Stomach smooth muscle (tissue), 2 donors: ENCODE data around the gene MLLT3.

Experiments
- H3K27ac ChIP-seq: one replicate; pipeline ENCODE4 v1.7.0; 2013; ENCODE audit warnings: mild to moderate bottlenecking, low read length, inconsistent platforms
- H3K27me3 ChIP-seq, 2 donors: one replicate each; pipeline ENCODE4 v1.7.0; 2013; ENCODE audit warnings: low read length in 2 of 2; ENCODE audit not compliant: insufficient read depth in 2 of 2, control insufficient read depth in 1 of 2
- H3K36me3 ChIP-seq, 2 donors: one replicate each; pipeline ENCODE4 v1.7.0; 2013; ENCODE audit warnings: low read length in 2 of 2; ENCODE audit not compliant: control insufficient read depth in 2 of 2, insufficient read depth in 2 of 2
- H3K4me1 ChIP-seq: one replicate; pipeline ENCODE4 v1.7.0; 2013; ENCODE audit warnings: low read length; ENCODE audit not compliant: control insufficient read depth, insufficient read depth
- H3K4me3 ChIP-seq, 2 donors: one replicate each; pipeline ENCODE4 v1.7.0; 2013; ENCODE audit warnings: low read length in 2 of 2
- H3K9ac ChIP-seq, 2 donors: one replicate each; pipeline ENCODE4 v1.7.0; 2013; ENCODE audit warnings: low read length in 2 of 2, mild to moderate bottlenecking in 1 of 2
- H3K9me3 ChIP-seq, 2 donors: one replicate each; pipeline ENCODE4 v1.7.0; 2013; ENCODE audit warnings: low read length in 2 of 2; ENCODE audit not compliant: control insufficient read depth in 2 of 2
- donor health status: healthy.
- donor health status: Pancreatic carcinoma.

MLLT3 gene

DNA sequence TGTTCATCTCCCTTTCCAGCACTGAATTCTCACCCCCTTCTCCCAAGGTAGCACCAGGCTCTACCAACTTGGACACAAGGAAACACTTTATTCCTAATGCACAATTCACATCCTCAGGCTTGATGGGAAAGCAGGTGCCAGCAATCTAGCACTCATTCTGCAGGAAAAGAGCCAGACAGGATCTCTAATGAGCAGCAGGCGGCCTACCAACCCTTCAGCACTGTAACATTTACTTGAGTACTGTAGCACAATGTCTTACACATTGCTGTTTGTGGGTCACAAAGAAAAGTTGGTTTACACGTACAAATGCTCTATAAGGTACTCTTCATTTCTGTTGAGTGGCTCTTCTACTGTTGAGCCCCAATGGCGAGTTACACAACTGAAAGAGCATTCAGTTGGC, 254.4 kb downstream of the MLLT3 start:
- Histone ChIP-seq H3K36me3 (peaks cover 0 to 2% of the 10 kb centered on the region in 2 donors), H3K4me1 (no peaks in the 10 kb centered on the region), H3K9me3 (no peaks in the 10 kb centered on the region), H3K27me3 (no peaks in the 10 kb centered on the region), H3K27ac (no peak overlapping the region), H3K4me3 (no peak overlapping the region), H3K9ac (no peak overlapping the region)

DNA sequence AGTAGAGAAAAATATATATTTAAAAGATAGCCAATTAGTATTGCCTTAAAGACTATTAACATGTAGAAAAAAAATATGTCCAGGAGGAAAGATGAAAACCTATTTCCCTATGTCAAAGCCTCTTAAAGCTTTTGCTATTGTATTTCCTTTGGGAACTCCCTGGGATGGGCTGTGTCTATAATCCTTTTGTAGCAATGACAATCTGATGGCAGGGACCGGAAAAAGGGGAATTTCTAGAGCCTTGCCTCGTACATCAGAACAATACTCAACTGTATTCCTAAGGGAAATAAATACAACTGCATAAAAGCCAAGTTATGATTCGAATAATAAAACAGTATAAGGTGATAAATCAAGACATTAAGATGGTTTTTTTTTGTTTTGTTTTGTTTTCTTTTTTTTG, 257.3 kb downstream of the MLLT3 start:
- Histone ChIP-seq H3K27me3 (no peaks in the 10 kb centered on the region), H3K36me3 (peaks cover 2 to 13% of the 10 kb centered on the region in 2 donors), H3K9me3 (no peaks in the 10 kb centered on the region), H3K9ac (no peak overlapping the region), H3K27ac (no peak overlapping the region), H3K4me3 (no peak overlapping the region), H3K4me1 (no peaks in the 10 kb centered on the region)

DNA sequence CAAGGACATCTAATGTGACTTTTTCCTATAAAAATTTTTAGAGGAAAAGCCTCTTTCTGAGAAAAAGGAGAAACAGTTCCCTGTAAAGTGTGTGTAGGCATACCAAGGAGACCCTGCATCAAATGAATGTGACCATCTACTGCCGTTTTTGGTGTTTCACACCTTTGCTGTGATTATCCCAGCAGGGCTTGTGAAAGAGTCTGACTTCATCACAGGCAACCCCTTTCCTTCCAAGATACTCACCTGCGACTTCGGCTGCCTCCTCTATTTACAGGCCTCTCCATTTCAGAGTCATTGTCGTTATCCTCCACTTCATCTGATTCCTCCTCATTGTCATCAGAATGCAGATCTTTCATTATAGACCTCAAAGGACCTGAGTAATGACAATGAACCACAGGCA, 259.1 kb downstream of the MLLT3 start:
- Histone ChIP-seq H3K9ac (no peak overlapping the region), H3K27ac (no peak overlapping the region), H3K36me3 (peaks cover 2 to 13% of the 10 kb centered on the region in 2 donors), H3K27me3 (no peaks in the 10 kb centered on the region), H3K4me1 (no peaks in the 10 kb centered on the region), H3K4me3 (no peak overlapping the region), H3K9me3 (no peaks in the 10 kb centered on the region)

DNA sequence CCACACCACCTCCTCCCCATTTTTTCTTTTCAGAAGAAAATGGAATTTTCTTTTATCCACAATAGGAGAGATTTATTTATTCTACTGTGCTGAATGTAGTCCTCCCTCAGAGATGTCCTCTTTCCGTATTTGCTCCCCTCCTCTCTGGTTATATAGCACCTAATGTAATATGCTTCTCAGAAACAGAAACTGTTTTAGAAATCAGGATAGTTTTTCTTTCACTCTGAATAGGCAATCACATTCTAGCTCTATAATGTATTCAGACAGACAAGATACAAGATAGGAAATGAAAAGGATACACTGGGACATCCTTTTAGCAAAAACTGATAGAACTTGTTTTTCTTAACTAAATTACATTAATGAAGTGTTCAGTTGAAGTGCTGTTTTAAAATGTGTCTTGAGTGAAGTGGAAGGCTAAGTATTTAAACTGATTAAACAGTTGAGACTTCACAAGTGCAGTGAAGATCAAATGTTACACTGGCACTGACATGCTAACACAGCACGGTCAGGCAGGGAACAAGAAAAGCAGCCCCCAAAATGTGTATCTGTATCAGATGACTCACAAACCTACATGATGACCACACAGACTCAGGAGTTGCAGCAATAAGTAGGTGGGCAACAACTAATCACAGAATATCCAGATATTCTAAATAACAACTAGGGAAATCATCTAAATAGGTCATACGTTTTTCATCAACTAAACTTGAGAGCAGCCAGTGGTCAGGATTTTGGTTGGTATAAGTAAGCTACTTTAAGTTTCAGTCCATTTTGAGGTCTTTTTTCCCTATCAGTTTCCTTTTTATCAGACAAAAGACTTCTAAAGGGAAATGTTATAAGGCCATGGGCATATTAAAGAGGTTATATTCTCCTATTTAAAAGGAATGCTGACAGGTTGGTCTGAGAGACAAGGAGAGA, 260.4 kb downstream of the MLLT3 start:
- Histone ChIP-seq H3K9me3 (no peaks in the 10 kb centered on the region), H3K9ac (no peak overlapping the region), H3K4me3 (no peak overlapping the region), H3K27ac (no peak overlapping the region), H3K4me1 (no peaks in the 10 kb centered on the region), H3K27me3 (no peaks in the 10 kb centered on the region), H3K36me3 (peaks cover 2 to 13% of the 10 kb centered on the region in 2 donors)

DNA sequence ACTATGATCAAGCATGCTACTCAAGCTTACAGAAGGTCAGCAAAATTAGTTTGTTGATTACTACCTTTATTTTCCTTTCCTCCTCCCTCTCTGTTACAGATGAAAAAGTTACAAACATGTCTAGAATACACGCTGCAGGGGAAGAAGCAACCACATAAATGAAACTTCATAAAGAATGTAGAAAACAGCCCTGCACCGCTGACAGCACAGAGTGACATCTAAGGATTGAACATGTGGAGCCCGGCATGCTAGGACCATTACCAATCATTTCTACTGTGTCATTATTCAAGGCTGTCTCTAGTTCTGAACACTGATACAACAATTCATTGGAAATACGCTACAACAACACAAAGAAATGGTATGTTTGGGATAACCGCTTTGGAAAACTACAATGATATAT, 261.1 kb downstream of the MLLT3 start:
- Histone ChIP-seq H3K9me3 (no peaks in the 10 kb centered on the region), H3K9ac (no peak overlapping the region), H3K4me1 (no peaks in the 10 kb centered on the region), H3K4me3 (no peak overlapping the region), H3K27me3 (no peaks in the 10 kb centered on the region), H3K36me3 (peaks cover 2 to 13% of the 10 kb centered on the region in 2 donors), H3K27ac (no peak overlapping the region)

DNA sequence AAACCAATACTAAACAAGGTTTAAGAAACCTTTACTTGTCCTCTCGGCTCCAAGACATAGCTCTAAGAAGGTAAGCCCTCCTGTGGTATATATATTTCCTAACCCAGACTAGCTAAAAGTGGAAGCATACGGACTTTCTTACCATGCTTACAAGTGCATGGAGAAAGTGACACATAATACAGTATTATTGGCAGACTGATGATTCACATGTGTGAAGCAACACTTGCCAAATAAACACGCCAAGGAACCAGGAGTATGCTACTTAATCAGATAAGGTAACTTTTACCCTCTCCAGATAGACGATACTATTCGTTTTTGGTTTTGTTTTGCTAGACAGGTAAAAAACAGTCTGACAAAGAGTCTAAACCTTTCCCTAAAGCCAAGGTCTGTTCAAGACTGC, 264.1 kb downstream of the MLLT3 start:
- Histone ChIP-seq H3K4me1 (no peaks in the 10 kb centered on the region), H3K27ac (no peak overlapping the region), H3K9ac (no peak overlapping the region)

DNA sequence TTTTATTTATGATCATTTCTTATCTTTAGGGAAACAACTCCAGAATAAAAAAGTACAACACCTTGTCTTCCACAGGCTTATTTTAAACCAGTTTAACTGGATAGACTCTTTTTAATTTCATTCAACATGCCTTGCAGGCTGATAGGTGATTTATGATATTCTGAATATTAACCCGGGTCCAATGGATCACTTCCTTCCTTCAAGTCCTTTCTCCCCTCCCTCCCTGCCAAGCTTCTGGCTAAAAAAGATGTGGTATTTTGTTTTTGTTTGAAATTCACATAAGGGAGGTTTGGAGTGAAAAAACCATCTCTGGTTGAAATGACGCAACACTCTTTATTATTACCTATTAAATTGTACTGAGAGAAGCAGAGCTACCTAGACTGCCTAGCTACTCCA, 265.3 kb downstream of the MLLT3 start:
- H3K9ac ChIP-seq: no peak overlapping the region
- H3K36me3 ChIP-seq: peaks cover 0 to 16% of the 10 kb centered on the region in 2 donors
- no peaks in the 10 kb centered on the region for H3K27me3 ChIP-seq
- H3K4me1 ChIP-seq: no peaks in the 10 kb centered on the region
- H3K9me3 ChIP-seq: no peaks in the 10 kb centered on the region
- peak overlapping the region in 1 of 2 donors; percentile 58 for H3K4me3 ChIP-seq
- peak overlapping the region; percentile 19 for H3K27ac ChIP-seq

More for the DNA sequence above, 264.1 kb downstream of the MLLT3 start:
- Histone ChIP-seq H3K9me3 (no peaks in the 10 kb centered on the region), H3K36me3 (peaks cover under 1 to 16% of the 10 kb centered on the region in 2 donors), H3K27me3 (no peaks in the 10 kb centered on the region), H3K4me3 (no peak overlapping the region)

DNA sequence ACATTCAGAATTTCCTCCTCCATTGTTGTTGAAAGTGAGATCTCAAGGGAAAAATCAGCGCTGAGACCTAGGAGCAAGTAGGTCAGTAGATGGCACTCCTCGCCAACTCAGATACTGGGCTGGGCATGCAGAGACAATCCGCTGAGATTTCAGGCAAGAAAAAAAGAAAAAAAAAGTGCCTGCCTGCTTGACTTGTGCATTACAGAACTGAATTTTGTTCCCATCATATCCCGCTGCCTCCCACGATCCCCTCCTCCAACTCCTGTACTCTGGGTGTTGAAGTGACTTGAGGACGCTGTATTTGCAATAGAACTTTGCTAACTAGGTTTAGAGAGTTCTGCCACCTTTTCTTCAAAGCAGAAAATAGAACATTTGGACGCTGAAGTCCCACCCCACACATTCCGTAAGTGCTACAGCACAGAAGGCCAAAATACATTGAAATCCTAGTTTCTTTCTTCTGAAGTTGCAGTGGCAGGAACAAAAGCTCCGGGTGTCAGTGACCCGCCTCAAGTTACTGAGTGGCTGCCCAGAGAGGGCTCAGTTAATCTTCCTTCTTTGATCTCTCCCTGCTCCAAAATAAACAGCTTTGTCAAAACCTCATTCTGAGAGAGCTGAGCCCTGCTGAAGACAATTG, 265.8 kb downstream of the MLLT3 start:
- H3K36me3 ChIP-seq: peaks cover 0 to 16% of the 10 kb centered on the region in 2 donors
- peak overlapping the region; percentile 19 for H3K27ac ChIP-seq
- H3K9ac ChIP-seq: peak overlapping the region in 1 of 2 donors; percentile 47
- H3K4me3 ChIP-seq: peak overlapping the region; percentile 58 to 68
- H3K9me3 ChIP-seq: no peaks in the 10 kb centered on the region
- H3K27me3 ChIP-seq: no peaks in the 10 kb centered on the region
- H3K4me1 ChIP-seq: no peaks in the 10 kb centered on the region

DNA sequence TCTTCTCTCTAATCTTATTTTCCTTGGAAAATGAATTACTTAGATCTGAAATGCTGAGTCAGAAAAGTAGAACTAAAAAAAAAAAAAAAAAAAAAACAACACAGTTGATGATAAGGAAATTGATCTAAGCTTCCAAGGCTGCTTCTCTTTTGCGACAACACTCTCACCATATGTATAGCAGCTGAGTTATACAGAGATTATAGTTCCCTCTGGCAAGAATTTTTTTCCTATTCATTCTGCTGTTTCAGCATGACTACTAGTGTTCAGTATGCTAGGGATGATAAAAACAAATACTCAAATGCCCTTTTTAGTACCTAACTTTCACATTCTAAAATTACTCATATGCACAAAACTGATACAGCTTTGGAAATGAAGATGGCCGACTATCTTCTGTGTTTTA, 267.3 kb downstream of the MLLT3 start:
- no peak overlapping the region for H3K9ac ChIP-seq
- H3K4me1 ChIP-seq: no peaks in the 10 kb centered on the region
- H3K4me3 ChIP-seq: no peak overlapping the region
- H3K27ac ChIP-seq: no peak overlapping the region
- no peaks in the 10 kb centered on the region for H3K27me3 ChIP-seq
- peaks cover 0 to 4% of the 10 kb centered on the region in 2 donors for H3K36me3 ChIP-seq
- H3K9me3 ChIP-seq: no peaks in the 10 kb centered on the region

DNA sequence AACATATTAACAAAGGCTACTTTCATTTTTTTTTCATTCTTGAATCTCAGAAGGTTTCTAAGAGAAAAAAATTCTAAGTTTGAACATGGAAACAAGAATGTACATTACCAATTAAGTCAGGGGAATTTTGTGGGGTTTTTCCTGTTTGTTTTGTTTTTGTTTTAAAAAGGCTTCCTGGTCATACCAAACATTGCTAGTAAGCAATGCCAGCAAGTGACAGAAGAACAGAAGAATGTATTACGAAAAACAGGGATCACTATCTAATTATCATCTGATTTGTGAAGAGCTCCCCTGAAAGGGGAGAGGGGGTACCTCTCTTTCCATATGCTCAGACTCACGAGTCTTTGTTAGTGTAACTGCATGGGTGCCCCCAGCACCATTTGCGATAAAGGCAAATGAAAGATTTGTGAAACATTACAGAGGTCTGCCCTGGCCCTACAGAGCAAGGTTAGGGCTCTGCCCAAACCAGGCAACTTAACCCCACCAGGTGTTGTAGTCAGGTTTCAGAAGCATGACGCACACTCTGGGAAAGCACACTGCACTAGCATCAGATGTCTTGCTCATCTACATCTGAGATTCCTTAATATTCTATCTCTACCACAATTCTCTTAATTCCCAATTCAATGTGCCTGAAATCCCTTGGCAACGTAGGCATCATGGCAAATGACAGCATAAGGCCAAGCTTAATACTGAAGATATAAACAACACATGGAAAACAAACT, 268.2 kb downstream of the MLLT3 start:
- Histone ChIP-seq H3K36me3 (peaks cover 0 to 3% of the 10 kb centered on the region in 2 donors), H3K9me3 (no peaks in the 10 kb centered on the region), H3K9ac (no peak overlapping the region), H3K4me1 (no peaks in the 10 kb centered on the region), H3K27ac (no peak overlapping the region), H3K27me3 (no peaks in the 10 kb centered on the region), H3K4me3 (no peak overlapping the region)
